ENCODE results near the gene SECISBP2.

The SECISBP2 gene

DNA sequence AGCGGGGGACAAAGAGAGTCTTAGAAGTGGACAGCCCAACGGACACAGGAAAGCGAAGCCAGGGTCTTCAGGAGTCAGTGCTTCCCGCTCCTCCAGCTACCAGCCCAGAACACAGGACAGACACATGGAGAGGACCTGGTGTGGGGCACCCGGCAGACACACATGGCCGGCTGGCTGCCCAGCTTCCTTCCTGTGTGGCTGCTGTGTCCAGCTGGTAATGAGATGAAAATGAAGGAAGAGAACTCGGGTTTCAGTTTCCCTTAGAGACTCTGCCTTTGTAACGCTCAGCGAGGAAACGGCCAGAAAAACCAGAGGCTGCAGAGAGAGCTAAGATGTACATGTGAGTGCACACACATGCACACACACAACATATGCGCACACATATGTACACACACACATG lies 87.5 kb downstream of the SECISBP2 start:
- no peak for DNase-seq (ENCODE audit: low read depth in 2 of 2)

DNA sequence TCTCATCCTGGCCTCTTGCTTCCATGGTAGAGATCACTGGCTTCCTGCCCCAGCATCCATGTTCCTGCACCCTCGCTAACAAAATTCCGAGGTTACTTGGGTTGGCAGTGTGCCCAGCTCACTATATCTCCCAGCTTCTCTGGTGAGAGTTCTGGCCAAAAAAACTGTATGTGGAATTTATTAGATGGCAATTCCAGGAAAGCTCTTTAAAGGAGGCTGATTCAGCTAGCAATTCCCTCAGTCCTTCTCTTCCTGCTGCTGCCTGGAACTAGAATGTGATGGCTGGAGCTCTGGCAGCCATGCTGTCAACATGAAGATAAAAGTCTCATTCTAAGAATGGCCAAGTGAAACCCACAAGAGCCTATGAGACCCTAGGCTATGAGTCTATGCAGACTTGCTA lies 88.8 kb downstream of the SECISBP2 start:
- no peak for DNase-seq (ENCODE audit: low read depth in 2 of 2)

DNA sequence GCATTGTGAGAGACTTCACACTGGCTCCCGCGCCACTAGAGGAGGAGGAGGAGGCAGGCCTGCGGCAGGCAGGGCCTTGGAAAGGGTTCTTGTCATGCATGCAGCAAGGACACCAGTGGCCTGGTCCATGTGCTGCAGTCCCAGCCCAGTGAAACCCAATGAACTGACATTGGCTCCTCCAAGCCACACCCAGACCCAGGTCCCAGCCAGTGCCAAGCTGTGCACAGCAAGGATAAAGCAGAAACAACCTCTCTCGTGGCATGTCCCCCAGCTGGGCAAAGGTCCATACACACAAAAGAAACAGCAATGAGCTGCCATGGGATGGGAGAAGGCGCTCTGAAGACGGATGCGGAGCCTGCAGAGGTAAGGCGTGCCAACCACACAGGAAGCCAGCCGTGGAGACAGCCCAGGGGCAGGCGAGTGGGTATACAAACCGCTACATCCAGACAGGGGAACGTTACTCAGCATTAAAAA lies 90.4 kb downstream of the SECISBP2 start:
- peak in 1 of 2 donors; percentile 57 for DNase-seq (ENCODE audit: low read depth in 2 of 2)
